HS-5 (cell line): ENCODE data around the gene BRICD5.

Experiments
- DNase-seq: peaks from one replicate; pipeline ENCODE4 v3.0.0-alpha.2; 2012; ENCODE audit warnings: low read depth

BRICD5 gene

DNA sequence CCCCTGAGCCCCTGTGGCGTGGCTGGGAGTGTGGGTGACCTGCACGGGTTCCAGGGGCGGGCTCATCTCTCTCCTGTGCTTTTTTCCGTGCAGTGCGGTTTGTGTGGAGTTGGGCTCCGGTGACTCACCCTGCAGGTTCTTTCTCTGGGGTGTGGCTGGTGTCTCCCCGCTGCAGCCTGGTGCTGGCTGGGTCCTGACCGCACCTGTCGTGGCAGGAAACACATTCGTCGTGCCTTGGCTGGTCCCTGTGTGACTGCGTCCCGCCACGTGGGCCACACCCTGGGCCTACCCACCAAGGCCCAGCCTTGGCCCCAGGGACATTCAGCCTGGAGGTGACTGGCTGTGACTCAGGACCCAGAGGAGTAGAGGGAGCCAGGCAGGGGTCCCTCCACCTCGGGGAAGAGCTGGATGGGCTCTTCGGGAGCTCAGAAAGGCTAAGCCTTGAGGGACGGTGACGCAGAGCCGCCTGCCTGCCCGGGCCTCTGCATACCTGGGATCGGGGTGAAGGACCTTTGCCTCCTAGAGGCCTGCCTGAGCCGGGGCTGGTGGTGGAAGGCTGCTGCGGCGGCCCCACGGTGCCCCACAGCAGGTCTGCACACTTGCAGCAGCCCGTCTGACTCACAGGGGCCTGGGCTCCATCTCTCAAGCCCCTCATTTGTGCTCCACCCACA, 47.3 kb downstream of the BRICD5 start:
- no peak for DNase-seq

DNA sequence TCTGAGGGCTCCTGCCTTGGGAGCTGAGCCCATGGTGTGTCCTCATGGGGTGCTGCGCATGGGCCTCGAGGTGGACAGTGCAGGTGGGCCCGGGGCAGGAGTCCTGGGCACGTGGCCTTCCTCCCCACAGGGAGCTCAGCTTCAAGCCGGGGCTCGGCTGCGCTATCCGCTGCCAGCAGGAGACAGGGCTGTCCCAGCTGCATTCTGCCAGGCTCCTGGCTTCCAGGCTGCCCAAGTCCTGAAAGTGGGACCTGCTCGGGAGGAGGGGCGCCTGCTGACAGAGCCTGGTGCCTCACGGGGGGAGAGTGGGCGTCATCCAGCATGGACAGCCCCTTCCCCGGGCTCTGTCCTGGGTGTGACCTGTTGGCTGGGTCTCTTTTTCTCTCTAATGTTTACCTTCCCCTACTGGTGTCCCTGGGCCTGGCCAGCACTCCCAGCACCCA, 48.0 kb downstream of the BRICD5 start:
- no peak for DNase-seq

DNA sequence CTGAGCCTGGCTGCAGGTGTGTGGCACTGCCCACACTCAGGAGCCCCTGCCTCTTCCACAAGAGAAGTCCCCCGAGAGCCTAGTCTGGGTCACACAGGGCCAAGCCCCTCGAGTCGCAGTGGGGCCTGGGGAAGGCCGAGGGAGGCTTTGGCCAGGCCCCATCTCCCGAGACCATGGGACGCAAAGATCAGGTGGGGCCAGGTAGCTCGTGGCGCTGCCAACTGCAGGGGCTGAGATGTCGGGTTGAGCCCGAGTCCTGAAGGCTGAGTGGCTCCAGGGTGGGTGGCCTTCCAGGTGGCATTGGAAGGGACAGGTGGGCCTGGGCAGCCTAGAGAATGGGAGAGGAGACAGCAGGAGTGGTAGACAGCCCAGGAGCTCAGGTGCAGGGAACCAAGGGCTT, 48.8 kb downstream of the BRICD5 start:
- DNase-seq: no peak

DNA sequence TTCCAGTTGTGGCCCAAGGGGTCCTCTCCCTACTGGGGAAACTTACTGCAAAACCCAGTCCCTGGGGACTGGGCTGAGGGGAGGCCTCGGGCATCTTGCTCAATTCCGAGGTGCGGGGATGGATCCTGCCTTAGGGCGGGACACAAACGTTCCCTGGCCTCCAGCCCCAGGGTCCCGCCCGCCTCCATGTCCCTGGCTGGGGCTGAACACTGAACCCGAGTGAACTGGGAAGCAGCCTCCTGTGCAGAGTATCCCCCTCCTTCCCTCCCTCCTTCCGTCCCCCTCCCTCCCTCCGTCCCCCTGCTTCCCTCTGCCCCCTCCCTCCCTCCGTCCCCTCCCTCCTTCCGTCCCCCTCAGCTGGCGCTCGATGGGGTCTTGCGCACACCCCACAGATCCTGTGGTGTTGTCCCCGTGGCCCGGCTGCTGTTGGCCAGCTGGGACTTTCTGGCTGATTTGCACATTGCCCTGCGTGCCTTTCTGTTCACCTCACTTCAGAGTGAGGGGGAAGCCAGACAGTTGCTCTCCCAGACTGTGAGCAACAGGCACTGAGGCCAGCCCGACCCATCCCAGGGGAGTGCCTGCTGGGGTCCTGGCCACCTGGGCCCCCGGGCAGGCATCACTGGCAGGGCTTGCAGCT, 49.6 kb downstream of the BRICD5 start:
- DNase-seq: no peak
